ACC112 (cell line): ENCODE data around the gene SAMD4A.

ENCODE experiments used
- H2AFZ ChIP-seq: fragments of 200-600 bp; sonication (generic); one replicate; pipeline ENCODE4 v1.6.0; 2017; ENCODE audit warnings: antibody characterized with exemption, low read length; ENCODE audit not compliant: unreplicated experiment
- H3K27ac ChIP-seq: fragments of 200-600 bp; sonication (generic); 2 replicates; pipeline ENCODE4 v1.5.1; 2014; ENCODE audit warnings: low read depth, mild to moderate bottlenecking, antibody characterized with exemption, low read length, moderate library complexity
- H3K27me3 ChIP-seq: fragments of 200-600 bp; sonication (generic); 2 replicates; pipeline ENCODE4 v1.6.1; 2014; ENCODE audit warnings: mild to moderate bottlenecking, antibody characterized with exemption, low read length, moderate library complexity, mixed read lengths; ENCODE audit not compliant: insufficient read depth
- H3K36me3 ChIP-seq: fragments of 200-600 bp; sonication (generic); 2 replicates; pipeline ENCODE4 v1.6.1; 2016; ENCODE audit warnings: mild to moderate bottlenecking, antibody characterized with exemption, low read length, moderate library complexity, mixed read lengths; ENCODE audit not compliant: insufficient read depth
- H3K4me1 ChIP-seq: fragments of 200-600 bp; sonication (generic); one replicate; pipeline ENCODE4 v1.6.1; 2016; ENCODE audit warnings: low read length, mixed read lengths; ENCODE audit not compliant: insufficient read depth, unreplicated experiment, control insufficient read depth
- H3K4me3 ChIP-seq: fragments of 200-600 bp; sonication (generic); 2 replicates; pipeline ENCODE4 v1.5.1; 2014; ENCODE audit warnings: mild to moderate bottlenecking, low read depth, low read length
- H3K79me2 ChIP-seq: fragments of 200-600 bp; sonication (generic); one replicate; pipeline ENCODE4 v1.6.0; 2016; ENCODE audit warnings: low read length; ENCODE audit not compliant: control insufficient read depth, unreplicated experiment, insufficient read depth

The SAMD4A gene

GRCh38 chr14:54547583-54547982, 19.3 kb upstream of the SAMD4A start:
- peaks cover 7% of the 10 kb centered on the region; the same call in 1 of the 2 replicates for H3K27me3 ChIP-seq
- H3K27ac ChIP-seq = no peak overlapping the region
- no peaks in the 10 kb centered on the region for H3K79me2 ChIP-seq
- H3K4me1 ChIP-seq = no peaks in the 10 kb centered on the region
- H3K4me3 ChIP-seq = no peak overlapping the region
- H3K36me3 ChIP-seq = no peaks in the 10 kb centered on the region
- H2AFZ ChIP-seq = no peak overlapping the region

GRCh38 chr14:54548491-54548890, 18.4 kb upstream of the SAMD4A start:
- no peaks in the 10 kb centered on the region for H3K4me1 ChIP-seq
- H2AFZ ChIP-seq = no peak overlapping the region
- H3K4me3 ChIP-seq = no peak overlapping the region
- H3K79me2 ChIP-seq = no peaks in the 10 kb centered on the region
- H3K36me3 ChIP-seq = no peaks in the 10 kb centered on the region
- no peak overlapping the region for H3K27ac ChIP-seq
- peaks cover 7% of the 10 kb centered on the region; the same call in 1 of the 2 replicates for H3K27me3 ChIP-seq

- H3K4me1 ChIP-seq = no peaks in the 10 kb centered on the region
- H3K27ac ChIP-seq = no peak overlapping the region
- H2AFZ ChIP-seq = no peak overlapping the region
- peaks cover 7% of the 10 kb centered on the region; the same call in 1 of the 2 replicates for H3K27me3 ChIP-seq
- H3K4me3 ChIP-seq = no peak overlapping the region
- no peaks in the 10 kb centered on the region for H3K79me2 ChIP-seq
- no peaks in the 10 kb centered on the region for H3K36me3 ChIP-seq
These were observed 17.1 kb upstream of the SAMD4A start for GRCh38 chr14:54549862-54550261.

DNA sequence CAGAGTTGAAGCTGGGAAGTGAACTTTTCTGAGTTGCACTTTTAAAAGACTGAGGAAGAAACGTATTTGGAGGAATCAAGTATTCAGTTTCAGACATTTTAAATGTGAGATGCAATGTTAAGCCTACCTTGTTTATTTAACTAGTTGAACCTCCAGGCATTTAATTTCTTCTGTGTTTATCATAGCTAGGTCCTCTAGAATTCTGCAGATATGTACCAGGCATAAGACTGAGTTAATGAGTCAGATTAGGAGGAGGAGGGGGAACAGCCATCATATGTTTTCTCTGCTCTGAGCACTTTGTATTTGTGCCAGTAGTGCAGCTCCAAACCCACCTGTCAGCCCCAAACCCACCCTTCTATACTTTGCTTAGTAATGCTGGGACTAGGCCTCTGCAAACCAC, 16.4 kb upstream of the SAMD4A start:
- peaks cover 7% of the 10 kb centered on the region; the same call in 1 of the 2 replicates for H3K27me3 ChIP-seq
- H3K4me3 ChIP-seq = no peak overlapping the region
- H3K27ac ChIP-seq = no peak overlapping the region
- H3K79me2 ChIP-seq = no peaks in the 10 kb centered on the region
- H3K36me3 ChIP-seq = no peaks in the 10 kb centered on the region
- no peak overlapping the region for H2AFZ ChIP-seq
- no peaks in the 10 kb centered on the region for H3K4me1 ChIP-seq

GRCh38 chr14:54554401-54554800, 12.5 kb upstream of the SAMD4A start:
- Histone ChIP-seq H3K4me3 (no peak overlapping the region), H3K79me2 (no peaks in the 10 kb centered on the region), H2AFZ (no peak overlapping the region), H3K27me3 (no peaks in the 10 kb centered on the region), H3K4me1 (no peaks in the 10 kb centered on the region), H3K36me3 (no peaks in the 10 kb centered on the region), H3K27ac (no peak overlapping the region)

DNA sequence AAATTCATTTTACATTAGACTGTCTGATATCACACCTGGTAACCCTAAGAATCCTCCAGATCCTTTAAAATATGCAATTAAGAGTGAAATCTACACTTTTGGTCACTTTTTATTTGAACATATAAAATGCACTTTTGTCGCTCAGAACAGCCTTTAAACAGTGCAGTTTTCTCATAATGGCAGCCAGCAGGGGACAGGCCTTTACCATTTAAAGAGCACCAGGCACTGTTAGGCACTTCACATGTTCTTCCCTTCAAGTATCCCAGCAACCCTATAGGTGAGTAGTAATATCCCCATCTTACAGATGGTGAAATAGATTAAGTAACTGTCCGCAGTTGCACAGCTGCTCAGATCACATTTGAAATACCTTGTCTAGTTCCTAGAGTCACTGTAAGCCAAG, 11.3 kb upstream of the SAMD4A start:
- H3K4me3 ChIP-seq = no peak overlapping the region
- H3K27me3 ChIP-seq = no peaks in the 10 kb centered on the region
- H2AFZ ChIP-seq = no peak overlapping the region
- H3K27ac ChIP-seq = no peak overlapping the region
- H3K36me3 ChIP-seq = no peaks in the 10 kb centered on the region
- H3K79me2 ChIP-seq = no peaks in the 10 kb centered on the region
- H3K4me1 ChIP-seq = no peaks in the 10 kb centered on the region

DNA sequence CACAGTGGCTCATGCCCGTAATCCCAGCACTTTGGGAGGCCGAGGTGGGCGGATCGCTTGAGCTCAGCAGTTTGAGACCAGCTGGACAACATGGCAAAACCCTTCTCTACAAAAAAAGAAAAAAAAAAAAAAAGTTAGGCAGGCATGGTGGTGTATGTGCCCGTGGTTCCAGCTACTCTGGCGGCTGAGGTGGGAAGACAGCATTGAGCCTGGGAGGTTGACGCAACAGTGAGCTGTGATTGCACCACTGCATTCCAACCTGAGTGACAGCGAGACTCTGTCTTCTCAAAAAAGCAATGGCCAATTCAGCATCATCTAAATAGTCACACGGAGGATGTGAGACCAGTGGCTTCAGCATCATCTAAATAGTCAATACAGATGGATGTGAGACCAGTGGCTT, 10.4 kb upstream of the SAMD4A start:
- Histone ChIP-seq H3K4me1 (no peaks in the 10 kb centered on the region), H3K27ac (no peak overlapping the region), H3K79me2 (no peaks in the 10 kb centered on the region), H2AFZ (no peak overlapping the region), H3K4me3 (no peak overlapping the region), H3K36me3 (no peaks in the 10 kb centered on the region), H3K27me3 (no peaks in the 10 kb centered on the region)

GRCh38 chr14:54562334-54562733, 4.6 kb upstream of the SAMD4A start:
- Histone ChIP-seq H2AFZ (no peak overlapping the region), H3K36me3 (no peaks in the 10 kb centered on the region), H3K27ac (no peak overlapping the region), H3K79me2 (peaks cover 4% of the 10 kb centered on the region), H3K4me3 (no peak overlapping the region), H3K4me1 (no peaks in the 10 kb centered on the region), H3K27me3 (no peaks in the 10 kb centered on the region)

- no peak overlapping the region for H2AFZ ChIP-seq
These were observed 2.7 kb upstream of the SAMD4A start for GRCh38 chr14:54564071-54564867.

DNA sequence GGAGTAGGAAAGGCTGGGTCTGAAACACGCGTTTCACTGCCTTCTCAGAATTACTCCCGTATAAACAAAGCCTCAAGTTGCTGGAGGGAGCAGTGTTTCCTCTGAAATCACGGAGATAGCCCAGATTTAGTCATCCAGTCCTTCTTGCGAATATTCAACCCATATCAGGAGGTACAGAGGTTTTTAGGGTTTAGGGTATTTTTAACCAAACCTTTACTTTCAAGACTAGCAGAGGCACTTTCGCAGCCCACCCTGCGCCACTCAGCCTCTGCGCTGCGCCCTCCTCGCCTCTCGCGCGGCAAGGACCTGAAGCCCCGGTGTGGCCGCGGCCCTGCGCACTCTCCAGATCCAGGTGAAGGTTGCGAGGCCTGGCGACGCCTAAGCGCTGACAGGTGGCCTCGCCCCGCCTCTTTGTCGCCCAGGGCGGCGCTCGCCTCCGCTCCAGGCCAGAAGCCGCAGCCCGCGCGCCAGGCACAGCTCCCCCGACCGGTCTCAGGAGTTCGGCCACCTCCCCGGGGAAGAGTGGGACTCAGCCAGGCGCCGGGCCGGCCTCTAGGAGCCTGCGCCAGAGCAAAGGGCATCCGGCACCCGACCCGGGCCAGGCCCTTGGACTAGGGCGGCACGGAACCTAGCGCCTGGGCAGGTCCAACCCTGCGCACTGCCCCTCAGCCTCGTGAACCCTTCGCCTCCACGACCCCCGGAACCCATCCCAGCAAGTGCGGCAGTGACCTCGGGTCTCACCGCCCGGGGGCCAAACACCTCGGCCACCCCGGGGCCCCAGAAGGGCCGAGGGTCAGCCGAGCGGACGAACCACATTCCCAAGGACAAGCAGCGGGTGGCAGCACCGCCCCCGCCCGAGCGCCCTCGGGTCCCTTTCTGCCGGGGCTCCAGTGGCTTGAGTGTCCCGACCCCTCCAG, 1.8 kb upstream of the SAMD4A start:
- peaks cover 13% of the 10 kb centered on the region for H3K4me1 ChIP-seq
- H3K79me2 ChIP-seq = peaks cover 31% of the 10 kb centered on the region
- no peaks in the 10 kb centered on the region for H3K27me3 ChIP-seq
- H3K4me3 ChIP-seq = peak overlapping the region; percentile 86
- H3K27ac ChIP-seq = peak overlapping the region; percentile 96
- peak overlapping the region; percentile 61 for H2AFZ ChIP-seq
- no peaks in the 10 kb centered on the region for H3K36me3 ChIP-seq

More at GRCh38 chr14:54564071-54564867, 2.7 kb upstream of the SAMD4A start:
- H3K36me3 ChIP-seq = no peaks in the 10 kb centered on the region
- H3K4me3 ChIP-seq = peak overlapping the region; percentile 86
- peak overlapping the region; percentile 96 for H3K27ac ChIP-seq
- peaks cover 4% of the 10 kb centered on the region for H3K4me1 ChIP-seq
- no peaks in the 10 kb centered on the region for H3K27me3 ChIP-seq
- H3K79me2 ChIP-seq = peaks cover 22% of the 10 kb centered on the region
